GM12878 (cell line): ENCODE results near the gene CHEK1.

Experiments used
- CEBPB ChIP-seq, 2 experiments: fragments of 150-350 bp in 1 of 2; IDR thresholded peaks; 2 replicates each; pipeline ENCODE4 v1.6.1; 2012 to 2014; ENCODE audit warnings: low read depth in 2 of 2, low read length in 2 of 2, borderline replicate concordance in 1 of 2, inconsistent platforms in 1 of 2
- CTCF ChIP-seq, 3 experiments: IDR thresholded peaks in 2 of 3; conservative IDR thresholded peaks in 1 of 3; 2 replicates each; pipeline ENCODE4 v1.5.1; 2011; ENCODE audit warnings: low read depth in 3 of 3, low read length in 3 of 3, mild to moderate bottlenecking in 3 of 3, control low read depth in 2 of 3, moderate library complexity in 2 of 3, inconsistent platforms in 1 of 3, mixed read lengths in 1 of 3; ENCODE audit not compliant: control insufficient read depth in 2 of 3, insufficient read depth in 1 of 3; ENCODE audit errors: extremely low read depth in 1 of 3
- EGR1 ChIP-seq, 2 experiments: IDR thresholded peaks; 1 replicate in 1 of 2; 2 replicates in 1 of 2; pipeline ENCODE4 v1.6.1; 2011 to 2012; ENCODE audit warnings: low read depth in 2 of 2, low read length in 2 of 2, borderline replicate concordance in 1 of 2, mild to moderate bottlenecking in 1 of 2, moderate library complexity in 1 of 2
- EZH2 ChIP-seq: IDR thresholded peaks from 2 replicates; pipeline ENCODE4 v1.6.1; 2012; ENCODE audit warnings: low read depth, mild to moderate bottlenecking, control low read depth, inconsistent platforms, low read length, borderline replicate concordance; ENCODE audit not compliant: control insufficient read depth
- IKZF2 ChIP-seq, 2 experiments: fragments of 450-650 bp; IDR thresholded peaks; 2 replicates each; pipeline ENCODE4 v1.6.1; 2017; ENCODE audit warnings: mild to moderate bottlenecking in 2 of 2, moderate library complexity in 2 of 2
- JUND ChIP-seq: IDR thresholded peaks from 2 replicates; pipeline ENCODE4 v1.6.1; 2012; ENCODE audit warnings: low read depth, mild to moderate bottlenecking, low read length, improper control_type of control experiment, moderate library complexity
- LARP7 ChIP-seq: fragments of 450-650 bp; IDR thresholded peaks from 2 replicates; pipeline ENCODE4 v1.6.1; 2017; ENCODE audit warnings: mild to moderate bottlenecking
- MLLT1 ChIP-seq: fragments of 450-650 bp; IDR thresholded peaks from 2 replicates; pipeline ENCODE4 v1.6.1; 2016; ENCODE audit warnings: mild to moderate bottlenecking
- SUPT20H ChIP-seq: IDR thresholded peaks from 2 replicates; pipeline ENCODE4 v1.6.1; 2011; ENCODE audit warnings: low read depth, mild to moderate bottlenecking, low read length, moderate library complexity, borderline replicate concordance; ENCODE audit not compliant: control insufficient read depth
- TAF1 ChIP-seq: IDR thresholded peaks from 2 replicates; pipeline ENCODE4 v1.6.1; 2011; ENCODE audit warnings: mild to moderate bottlenecking, low read depth, low read length, borderline replicate concordance
- USF2 ChIP-seq: IDR thresholded peaks from 2 replicates; pipeline ENCODE4 v1.6.1; 2011; ENCODE audit warnings: low read depth, low read length, improper control_type of control experiment, borderline replicate concordance
- ZBTB33 ChIP-seq: fragments of 450-650 bp; IDR thresholded peaks from 2 replicates; pipeline ENCODE4 v1.6.1; 2017; ENCODE audit warnings: mild to moderate bottlenecking
- ZZZ3 ChIP-seq: IDR thresholded peaks from 2 replicates; pipeline ENCODE4 v1.6.1; 2011; ENCODE audit warnings: low read depth; ENCODE audit not compliant: control insufficient read depth, insufficient read length

GRCh38 chr11:125594958-125595357 lies 30.0 kb upstream of the CHEK1 start:
- TF ChIP-seq IKZF2 (IDR thresholded peaks at IDR 0.05) (no peak), EZH2 (no peak), CEBPB (IDR thresholded peaks at IDR 0.05; ENCODE audit: borderline replicate concordance in 1 of 2, low read depth in 2 of 2, low read length in 2 of 2) (no peak), LARP7 (no peak), USF2 (no peak), SUPT20H (no peak), CTCF (IDR thresholded peaks at IDR 0.05 in 2 of 3, conservative IDR thresholded peaks at IDR 0.05 in 1 of 3; ENCODE audit: control insufficient read depth in 2 of 3, extremely low read depth in 1 of 3, insufficient read depth in 1 of 3, low read depth in 3 of 3, low read length in 3 of 3) (no peak), ZBTB33 (no peak), JUND (no peak), TAF1 (no peak), MLLT1 (no peak), EGR1 (IDR thresholded peaks at IDR 0.05; ENCODE audit: borderline replicate concordance in 1 of 2, low read depth in 2 of 2, low read length in 2 of 2) (no peak), ZZZ3 (no peak)
